Measurements from ENCODE around the gene SARDH. TPM values are rescaled to one million over a fixed set of nuclear protein-coding genes. Genes with fewer than 3 reads are reported as not detected.
A peak's percentile ranks its signal among the peaks of the same experiment; 100 is the strongest.

Gene SARDH
- total and polyA plus RNA-seq, 2 donors from 2014 or later, result 4.6 to 12.0 TPM

DNA sequence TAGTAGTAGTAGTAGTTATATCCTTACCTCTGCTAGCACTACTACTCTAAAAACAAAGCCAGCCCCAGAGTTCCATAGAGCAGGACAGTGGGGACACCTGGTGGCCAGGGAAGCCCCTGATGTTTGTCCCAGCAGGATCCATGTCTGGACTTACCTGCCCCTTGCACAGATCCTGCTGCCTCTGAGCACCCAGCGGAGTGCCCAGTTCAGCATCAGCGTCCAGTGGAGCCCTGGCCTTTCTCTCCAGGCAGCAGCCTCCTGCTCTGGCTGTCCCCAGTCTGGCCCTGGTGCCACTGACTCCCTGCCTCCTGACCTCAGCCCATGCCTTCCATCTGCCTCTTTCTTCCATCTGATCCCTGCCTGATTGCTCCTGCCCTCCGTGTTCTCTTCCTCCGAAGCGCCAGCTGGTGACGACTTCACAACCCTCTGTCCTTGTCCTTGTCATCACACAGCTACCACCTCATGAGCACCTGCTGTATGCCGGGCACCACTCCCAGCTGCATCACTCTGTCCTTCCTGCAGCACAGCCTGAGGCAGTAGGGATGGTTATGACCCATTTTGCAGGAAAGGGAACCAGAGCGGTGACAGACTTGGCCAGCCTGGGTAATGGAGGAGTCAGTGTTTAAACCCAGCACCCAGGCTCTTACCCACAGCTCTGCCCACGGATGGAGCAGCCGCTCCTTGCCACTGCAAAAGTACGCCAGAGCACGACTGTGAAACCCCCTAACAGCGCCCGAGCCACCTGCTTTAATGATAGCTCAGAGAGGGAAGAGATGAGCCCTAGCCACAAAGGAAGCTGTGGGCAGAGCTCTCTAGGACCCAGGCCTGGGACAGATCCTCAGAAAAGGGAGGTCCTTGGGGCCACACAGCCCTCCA, 11.5 kb downstream of the SARDH start:
- Histone ChIP-seq H3K4me3 (ENCODE audit: low read length in 3 of 3) (no peak overlapping the region), H3K9ac (ENCODE audit: low read length in 3 of 3) (no peak overlapping the region), H3K27me3 (ENCODE audit: control insufficient read depth, insufficient read depth, low read length) (no peaks in the 10 kb centered on the region), H3K9me3 (ENCODE audit: control insufficient read depth in 2 of 3, insufficient read depth in 1 of 3, low read length in 3 of 3) (no peaks in the 10 kb centered on the region), H3K4me1 (ENCODE audit: control insufficient read depth in 2 of 3, insufficient read depth in 2 of 3, low read depth in 1 of 3, low read length in 3 of 3) (no peaks in the 10 kb centered on the region), H3K36me3 (ENCODE audit: control insufficient read depth in 2 of 3, insufficient read depth in 3 of 3, low read length in 3 of 3) (no peaks in the 10 kb centered on the region), H3K27ac (ENCODE audit: low read depth in 2 of 2, low read length in 2 of 2) (no peak overlapping the region)
- DNase-seq (peak; percentile 66 to 81 (median 79)), FAIRE-seq (no peak)
- intact Hi-C loops (cut with DNase I), result no loop called here
- TF ChIP-seq CTCF (IDR thresholded peaks at IDR 0.05; ENCODE audit: borderline replicate concordance, extremely low read depth, insufficient read depth), result peak; percentile 60

DNA sequence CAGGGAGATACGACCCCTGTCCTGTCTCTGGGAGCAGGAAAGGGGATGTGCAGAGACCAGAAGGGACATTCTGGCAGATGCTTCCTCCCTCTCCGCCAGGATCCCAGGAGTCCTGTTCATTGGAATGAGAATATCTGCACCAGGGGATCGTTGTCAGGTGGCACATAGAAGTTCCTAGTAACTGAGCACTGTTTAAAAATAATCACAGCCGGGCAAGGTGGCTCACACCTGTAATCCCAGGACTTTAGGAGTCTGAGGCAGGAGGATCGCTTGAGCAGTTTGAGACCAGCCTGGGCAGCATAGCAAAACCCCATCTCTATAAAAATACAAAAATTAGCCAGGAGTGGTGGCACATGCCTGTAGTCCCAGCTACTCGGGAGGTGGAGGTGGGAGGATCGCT, 12.3 kb downstream of the SARDH start:
- Histone ChIP-seq H3K36me3 (ENCODE audit: control insufficient read depth in 2 of 3, insufficient read depth in 3 of 3, low read length in 3 of 3) (no peaks in the 10 kb centered on the region), H3K27ac (ENCODE audit: low read depth in 2 of 2, low read length in 2 of 2) (no peak overlapping the region), H3K4me3 (ENCODE audit: low read length in 3 of 3) (no peak overlapping the region), H3K9ac (ENCODE audit: low read length in 3 of 3) (no peak overlapping the region), H3K4me1 (ENCODE audit: control insufficient read depth in 2 of 3, insufficient read depth in 2 of 3, low read depth in 1 of 3, low read length in 3 of 3) (no peaks in the 10 kb centered on the region), H3K27me3 (ENCODE audit: control insufficient read depth, insufficient read depth, low read length) (no peaks in the 10 kb centered on the region), H3K9me3 (ENCODE audit: control insufficient read depth in 2 of 3, insufficient read depth in 1 of 3, low read length in 3 of 3) (no peaks in the 10 kb centered on the region)
- FAIRE-seq (no peak), DNase-seq (peak in 1 of 5 donors; percentile 7)
- no peak for TF ChIP-seq CTCF (IDR thresholded peaks at IDR 0.05; ENCODE audit: borderline replicate concordance, extremely low read depth, insufficient read depth)
- intact Hi-C loops (cut with DNase I), result no loop called here

- Histone ChIP-seq H3K27me3 (ENCODE audit: control insufficient read depth, insufficient read depth, low read length) (no peaks in the 10 kb centered on the region), H3K36me3 (ENCODE audit: control insufficient read depth in 2 of 3, insufficient read depth in 3 of 3, low read length in 3 of 3) (no peaks in the 10 kb centered on the region), H3K9me3 (ENCODE audit: control insufficient read depth in 2 of 3, insufficient read depth in 1 of 3, low read length in 3 of 3) (no peaks in the 10 kb centered on the region), H3K4me1 (ENCODE audit: control insufficient read depth in 2 of 3, insufficient read depth in 2 of 3, low read depth in 1 of 3, low read length in 3 of 3) (peaks cover 0 to 15% (median 13%) of the 10 kb centered on the region in 3 donors), H3K27ac (ENCODE audit: low read depth in 2 of 2, low read length in 2 of 2) (no peak overlapping the region), H3K4me3 (ENCODE audit: low read length in 3 of 3) (no peak overlapping the region), H3K9ac (ENCODE audit: low read length in 3 of 3) (no peak overlapping the region)
- FAIRE-seq, result no peak
- peak in 1 of 5 donors; percentile 37 for DNase-seq
- TF ChIP-seq CTCF (IDR thresholded peaks at IDR 0.05; ENCODE audit: borderline replicate concordance, extremely low read depth, insufficient read depth), result no peak
- intact Hi-C loops (cut with DNase I), result no loop called here
Measured at GRCh38 chr9:133718563-133719315, 19.4 kb downstream of the SARDH start.

Measured in kidney (tissue), 14 donors.